ENCODE data around the gene GRN.
A peak's percentile ranks its signal among the peaks of the same experiment; 100 is the strongest.

The GRN gene

GRCh38 chr17:44324092-44324570 lies 21.0 kb upstream of the GRN start:
- Histone ChIP-seq H3K4me3 (ENCODE audit: low read depth, low read length, poor library complexity, severe bottlenecking) (peak overlapping the region; percentile 99), H3K27ac (ENCODE audit: low read depth, low read length, poor library complexity, severe bottlenecking) (no peak overlapping the region), H3K9ac (ENCODE audit: low read length) (peak overlapping the region; percentile 98), H3K79me2 (ENCODE audit: insufficient read depth, low read length) (no peaks in the 10 kb centered on the region), H2AFZ (ENCODE audit: low read length) (no peak overlapping the region), H3K9me2 (ENCODE audit: low read depth, low read length) (no peaks in the 10 kb centered on the region), H3K9me3 (ENCODE audit: low read length) (no peaks in the 10 kb centered on the region), H3K4me2 (ENCODE audit: low read length) (peak overlapping the region; percentile 98), H3K36me3 (ENCODE audit: insufficient read depth, low read length) (peaks cover 32% of the 10 kb centered on the region), H3K4me1 (ENCODE audit: insufficient read depth, low read length, severe bottlenecking) (peaks cover 20% of the 10 kb centered on the region), H4K20me1 (ENCODE audit: insufficient read depth, low read length) (no peaks in the 10 kb centered on the region), H3F3A (ENCODE audit: insufficient read depth, low read length) (no peaks in the 10 kb centered on the region; the same call in 1 of the 2 replicates), H3K27me3 (ENCODE audit: insufficient read depth, low read length) (no peaks in the 10 kb centered on the region)
- TF ChIP-seq CTCF (IDR thresholded peaks at IDR 0.05; ENCODE audit: low read length) (no peak), EZH2 (IDR thresholded peaks at IDR 0.05; ENCODE audit: borderline replicate concordance, low read length) (no peak)

DNA sequence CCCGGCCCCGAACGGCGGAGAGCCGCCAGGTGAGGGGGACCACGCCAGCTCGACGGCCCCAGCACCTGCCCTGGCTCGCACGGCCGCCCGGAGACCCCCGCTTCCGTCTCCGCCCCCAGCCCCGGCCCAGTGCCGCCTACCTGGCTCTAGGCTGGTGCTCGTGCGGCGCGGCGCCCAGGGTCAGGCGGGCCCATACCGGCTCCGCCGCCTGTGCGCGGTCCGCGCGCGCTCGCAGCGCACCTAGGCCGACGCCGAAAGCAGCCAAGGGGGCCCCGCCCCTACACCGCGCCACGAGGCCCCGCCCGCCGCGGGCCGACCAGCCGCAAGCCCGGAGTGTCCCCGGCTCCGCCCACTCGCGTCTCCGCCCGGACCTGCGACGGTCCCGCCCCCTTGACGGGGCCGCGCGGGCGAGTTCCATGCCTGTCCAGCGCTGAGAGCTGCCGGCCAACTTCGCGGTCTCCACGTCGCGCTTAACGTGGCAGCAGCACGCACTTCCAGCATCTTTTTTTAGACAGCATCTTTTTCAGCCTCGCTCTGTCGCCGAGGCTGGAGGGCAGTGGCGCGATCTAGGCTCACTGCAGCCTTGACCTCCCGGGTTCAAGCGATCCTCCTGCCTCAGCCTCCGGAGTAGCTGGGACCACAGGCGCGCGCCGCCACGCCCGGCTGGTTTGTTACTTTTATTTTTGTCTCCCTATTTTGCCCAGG lies 20.4 kb upstream of the GRN start, which contains the start of gene SLC25A39:
TSS of gene SLC25A39 (minus strand) at position 253 of the 705 bp plus-strand sequence. CDS start 1,261 bp downstream, outside the sequence.
- H3K4me2 ChIP-seq (ENCODE audit: low read length): peak within 1 kb of the TSS; percentile 98
- no peaks in the 10 kb centered on the region for H4K20me1 ChIP-seq (ENCODE audit: insufficient read depth, low read length)
- H3K27ac ChIP-seq (ENCODE audit: low read depth, low read length, poor library complexity, severe bottlenecking): peak within 1 kb of the TSS; percentile 87
- H2AFZ ChIP-seq (ENCODE audit: low read length): no peak within 1 kb of the TSS
- H3K4me3 ChIP-seq (ENCODE audit: low read depth, low read length, poor library complexity, severe bottlenecking): peak within 1 kb of the TSS; percentile 99
- no peaks in the 10 kb centered on the region for H3K9me2 ChIP-seq (ENCODE audit: low read depth, low read length)
- H3K36me3 ChIP-seq (ENCODE audit: insufficient read depth, low read length): peaks cover 27% of the 10 kb centered on the region
- TF ChIP-seq EZH2 (IDR thresholded peaks at IDR 0.05; ENCODE audit: borderline replicate concordance, low read length) (no peak), CTCF (IDR thresholded peaks at IDR 0.05; ENCODE audit: low read length) (no peak)
- H3K27me3 ChIP-seq (ENCODE audit: insufficient read depth, low read length): no peaks in the 10 kb centered on the region
- H3K9me3 ChIP-seq (ENCODE audit: low read length): no peaks in the 10 kb centered on the region
- no peaks in the 10 kb centered on the region for H3K79me2 ChIP-seq (ENCODE audit: insufficient read depth, low read length)
- peaks cover 20% of the 10 kb centered on the region for H3K4me1 ChIP-seq (ENCODE audit: insufficient read depth, low read length, severe bottlenecking)
- H3K9ac ChIP-seq (ENCODE audit: low read length): peak within 1 kb of the TSS; percentile 98
- H3F3A ChIP-seq (ENCODE audit: insufficient read depth, low read length): no peaks in the 10 kb centered on the region; the same call in 1 of the 2 replicates

- H3K9me3 ChIP-seq (ENCODE audit: low read length): no peaks in the 10 kb centered on the region
- H3K9me2 ChIP-seq (ENCODE audit: low read depth, low read length): no peaks in the 10 kb centered on the region
- H3K4me3 ChIP-seq (ENCODE audit: low read depth, low read length, poor library complexity, severe bottlenecking): peak overlapping the region; percentile 2
- H3K27me3 ChIP-seq (ENCODE audit: insufficient read depth, low read length): no peaks in the 10 kb centered on the region
- H3F3A ChIP-seq (ENCODE audit: insufficient read depth, low read length): no peaks in the 10 kb centered on the region; the same call in 1 of the 2 replicates
- H3K9ac ChIP-seq (ENCODE audit: low read length): no peak overlapping the region
- no peaks in the 10 kb centered on the region for H4K20me1 ChIP-seq (ENCODE audit: insufficient read depth, low read length)
- no peak overlapping the region for H2AFZ ChIP-seq (ENCODE audit: low read length)
- peak overlapping the region; percentile 9 for H3K27ac ChIP-seq (ENCODE audit: low read depth, low read length, poor library complexity, severe bottlenecking)
- peak overlapping the region; percentile 42 for H3K4me2 ChIP-seq (ENCODE audit: low read length)
- no peaks in the 10 kb centered on the region for H3K79me2 ChIP-seq (ENCODE audit: insufficient read depth, low read length)
- peaks cover 5% of the 10 kb centered on the region; the same call in 1 of the 2 replicates for H3K36me3 ChIP-seq (ENCODE audit: insufficient read depth, low read length)
- TF ChIP-seq EZH2 (IDR thresholded peaks at IDR 0.05; ENCODE audit: borderline replicate concordance, low read length) (no peak), CTCF (IDR thresholded peaks at IDR 0.05; ENCODE audit: low read length) (no peak)
- peaks cover 26% of the 10 kb centered on the region for H3K4me1 ChIP-seq (ENCODE audit: insufficient read depth, low read length, severe bottlenecking)
These were observed 18.1 kb upstream of the GRN start for GRCh38 chr17:44326861-44327444.

Data from OCI-LY1 (cell line).